Measurements from ENCODE around the gene CDHR3.
"Not testable (repeated sequence)": the region's sequence is repeated elsewhere in the genome, so short reads cannot be mapped to it uniquely, and the experiment has no call there.

Gene CDHR3

DNA sequence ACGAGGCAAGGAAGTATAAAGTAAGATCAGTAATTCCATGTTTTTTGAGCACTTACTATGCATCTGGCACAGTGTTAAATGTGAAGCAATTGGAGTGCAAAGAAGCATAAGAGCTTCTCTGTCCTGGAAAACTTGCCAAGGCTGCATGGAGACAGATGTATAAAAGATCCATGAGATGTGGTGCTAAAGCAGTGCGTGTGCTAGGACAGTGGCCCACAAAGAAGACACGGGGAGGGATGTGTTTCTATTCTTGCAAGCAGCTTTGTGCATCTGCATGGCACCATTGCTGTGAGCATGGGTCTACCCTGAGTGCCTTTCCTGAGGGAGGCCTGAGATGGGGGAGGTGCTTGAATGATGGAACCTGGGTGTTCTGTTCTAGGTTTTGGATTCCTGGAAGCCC is 5.1 kb upstream of the CDHR3 start:
- no peak for DNase-seq (ENCODE audit: low spot score)

- DNase-seq (ENCODE audit: low spot score), result no peak
These were observed 711 bp upstream of the CDHR3 start for GRCh38 chr7:105962353-105962752.

GRCh38 chr7:105971845-105972244 is 8.8 kb downstream of the CDHR3 start:
- DNase-seq (ENCODE audit: low spot score), result no peak

- DNase-seq (ENCODE audit: low spot score), result no peak
These were observed 9.2 kb downstream of the CDHR3 start for GRCh38 chr7:105972276-105972675.

DNA sequence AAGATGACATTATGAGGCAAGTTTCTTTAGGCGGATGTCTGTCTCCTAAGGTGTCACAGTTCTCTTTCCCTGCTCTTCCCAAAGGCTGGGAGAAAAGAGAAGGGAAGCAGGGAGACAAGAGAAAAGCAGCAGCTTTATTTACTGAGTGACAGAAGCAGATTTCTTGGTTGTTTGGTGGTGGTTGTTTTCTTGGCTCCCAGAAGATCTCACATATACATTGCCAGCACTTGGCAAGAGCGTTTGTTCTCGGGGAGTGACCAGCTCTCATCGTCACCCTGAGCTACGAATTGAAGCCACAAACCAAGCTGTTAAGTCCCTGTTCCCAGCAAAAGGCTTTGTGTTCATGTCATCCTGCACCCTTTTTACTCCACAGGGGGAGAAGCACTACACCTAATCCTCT is 11.4 kb downstream of the CDHR3 start:
- no peak for DNase-seq (ENCODE audit: low spot score)

DNA sequence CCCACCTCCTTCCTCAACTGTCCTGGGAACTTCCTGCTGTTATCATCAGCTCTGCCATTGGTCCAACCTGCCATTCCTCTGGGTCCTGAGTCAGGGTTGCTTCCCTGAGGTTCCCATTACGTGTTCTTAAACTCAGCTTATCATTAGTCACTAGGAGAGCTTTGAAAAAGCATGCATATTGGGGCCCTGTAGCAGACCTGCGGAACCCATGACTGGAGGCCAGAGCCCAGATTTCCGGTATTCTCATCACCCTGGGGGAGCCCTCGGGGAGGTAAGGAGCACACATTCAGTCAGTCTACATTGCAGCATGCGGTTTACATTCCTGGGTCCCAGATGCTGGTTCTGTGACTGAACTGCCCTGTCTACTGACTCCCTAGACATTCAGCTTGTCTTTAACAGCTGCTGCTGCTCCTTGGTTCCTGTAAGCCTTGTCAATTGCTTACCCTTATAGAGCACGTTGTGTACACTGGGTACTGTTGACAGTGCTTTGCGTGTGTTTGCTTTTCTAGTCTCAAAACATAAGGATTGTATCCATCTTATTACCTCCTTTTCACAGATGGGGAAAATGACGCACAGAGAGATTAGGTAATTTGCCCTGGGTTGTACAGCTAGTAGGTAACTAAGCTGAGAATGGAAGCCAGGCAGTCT is 12.8 kb downstream of the CDHR3 start:
- DNase-seq (ENCODE audit: low spot score), result no peak

DNA sequence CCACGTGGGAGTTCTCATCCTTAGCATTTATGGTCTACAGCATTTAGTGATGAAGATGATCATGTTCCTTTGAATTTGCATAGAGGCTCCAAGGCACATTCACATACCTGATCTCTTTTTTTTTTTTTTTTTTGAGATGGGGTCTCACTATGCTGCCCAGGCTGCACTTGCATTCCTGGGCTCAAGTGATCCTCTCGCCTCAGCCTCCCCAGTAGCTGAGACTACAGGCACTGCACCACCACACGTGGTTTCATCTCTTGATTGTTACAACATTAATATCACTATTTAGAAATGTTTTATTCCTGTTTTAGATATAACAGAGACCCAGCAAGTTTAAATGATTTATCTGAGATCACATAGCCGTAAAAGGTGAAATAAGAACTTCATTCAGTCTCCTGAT is 13.8 kb downstream of the CDHR3 start:
- DNase-seq (ENCODE audit: low spot score), result no peak

DNA sequence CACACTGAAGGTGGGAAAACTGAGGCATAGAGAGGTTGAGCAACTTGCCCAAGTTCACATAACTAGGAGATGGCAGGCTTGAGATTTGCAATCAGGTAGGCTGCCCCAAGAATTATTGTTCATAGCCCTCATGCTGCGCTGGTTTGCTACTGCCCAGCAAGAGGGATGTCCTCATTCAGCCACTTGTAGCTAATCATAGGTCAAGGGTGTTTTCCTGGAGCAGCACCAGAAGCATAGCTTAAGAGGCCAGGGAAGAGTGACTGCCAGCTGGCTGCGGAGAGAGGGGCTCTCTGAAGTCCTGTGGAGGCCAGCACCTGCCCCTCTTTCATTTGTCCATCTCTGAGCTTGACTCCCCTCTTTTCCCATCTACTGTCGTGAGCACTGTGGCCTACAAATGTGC is 15.0 kb downstream of the CDHR3 start:
- DNase-seq (ENCODE audit: low spot score), result no peak

- no peak for DNase-seq (ENCODE audit: low spot score)
These were observed 15.9 kb downstream of the CDHR3 start for GRCh38 chr7:105978974-105979373.

- no peak for DNase-seq (ENCODE audit: low spot score)
These were observed 16.3 kb downstream of the CDHR3 start for GRCh38 chr7:105979405-105979804.

- no peak for DNase-seq (ENCODE audit: low spot score)
These were observed 17.8 kb downstream of the CDHR3 start for GRCh38 chr7:105980645-105981396.

- no peak for DNase-seq (ENCODE audit: low spot score)
These were observed 19.3 kb downstream of the CDHR3 start for GRCh38 chr7:105982388-105982787.

GRCh38 chr7:105984808-105985207 is 21.7 kb downstream of the CDHR3 start:
- not testable (repeated sequence) for DNase-seq (ENCODE audit: low spot score)

- no peak for DNase-seq (ENCODE audit: low spot score)
These were observed 22.2 kb downstream of the CDHR3 start for GRCh38 chr7:105985229-105985628.

GRCh38 chr7:105985672-105986215 is 22.7 kb downstream of the CDHR3 start:
- DNase-seq (ENCODE audit: low spot score), result no peak

GRCh38 chr7:105987046-105987445 is 24.0 kb downstream of the CDHR3 start:
- no peak for DNase-seq (ENCODE audit: low spot score)

GRCh38 chr7:105988276-105988675 is 25.2 kb downstream of the CDHR3 start:
- no peak for DNase-seq (ENCODE audit: low spot score)

GRCh38 chr7:105989191-105989590 is 26.1 kb downstream of the CDHR3 start:
- DNase-seq (ENCODE audit: low spot score), result no peak

GRCh38 chr7:105989686-105990085 is 26.6 kb downstream of the CDHR3 start:
- DNase-seq (ENCODE audit: low spot score), result no peak

GRCh38 chr7:105990141-105990540 is 27.1 kb downstream of the CDHR3 start:
- no peak for DNase-seq (ENCODE audit: low spot score)

DNA sequence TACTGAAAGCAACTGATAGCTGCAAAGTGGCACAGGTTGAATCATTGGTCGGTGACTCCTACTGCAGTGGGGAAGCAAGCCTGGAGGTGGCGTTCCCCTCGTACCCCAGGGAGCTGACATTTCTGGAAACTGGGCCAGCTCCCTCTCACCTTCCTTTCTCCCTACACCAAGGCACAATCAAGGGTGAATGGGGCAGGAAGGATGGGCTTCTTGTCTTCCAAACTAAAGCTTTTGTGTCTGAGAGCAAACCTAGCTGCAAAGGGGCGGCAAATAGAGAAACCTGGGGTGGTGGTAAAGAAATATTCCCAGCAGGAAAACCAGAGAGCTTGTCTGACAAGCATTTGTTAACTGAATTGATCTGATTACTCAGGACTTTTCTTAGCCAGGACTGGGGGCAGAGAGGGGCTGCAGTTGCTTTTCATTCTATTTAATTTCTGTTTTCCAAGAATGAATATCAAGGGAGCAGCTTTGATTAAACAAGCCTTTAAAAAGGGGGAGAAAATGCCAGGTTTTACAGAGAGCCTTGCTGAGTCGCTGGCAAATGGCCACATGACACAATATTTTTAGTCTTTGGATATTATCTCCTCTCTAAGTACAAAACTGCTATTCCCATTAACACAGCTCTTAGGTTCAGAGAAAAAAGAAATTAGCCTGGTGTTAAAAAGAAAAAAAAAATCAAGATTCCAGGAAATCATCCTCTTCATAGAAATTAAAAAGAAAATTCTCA is 27.8 kb downstream of the CDHR3 start:
- DNase-seq (ENCODE audit: low spot score), result no peak

- no peak for DNase-seq (ENCODE audit: low spot score)
These were observed 29.8 kb downstream of the CDHR3 start for GRCh38 chr7:105992905-105993304.
